A673 (cell line): ENCODE data around the gene FOXN3. TPM values are rescaled to one million over a fixed set of nuclear protein-coding genes. Genes with fewer than 3 reads are reported as not detected.

ENCODE experiments used
- BruUV-seq: library from RNA; stranded (reverse); fragments of 400-500 nt; replicated peaks from 2 replicates; lab custom pipeline; 2021; lab: Mats Ljungman, UMichigan
- CTCF ChIA-PET: fragments of 300-600 bp; sonication (Branson Sonifier 250); formaldehyde crosslinking; loops from one replicate; lab custom pipeline; 2022; ENCODE audit warnings: antibody characterized with exemption; lab: Charles Lee
- POLR2A ChIA-PET: fragments of 300-600 bp; sonication (Branson Sonifier 250); formaldehyde crosslinking; loops from one replicate; lab custom pipeline; 2022; ENCODE audit warnings: antibody characterized with exemption; ENCODE audit not compliant: low non-redundant PET; lab: Charles Lee
- DNase-seq: peaks from one replicate; pipeline ENCODE4 v3.0.0-alpha.2; 2015; ENCODE audit warnings: low spot score
- H3K27ac ChIP-seq: fragments of 200-600 bp; sonication (generic); 2 replicates; pipeline ENCODE4 v1.5.1; 2016; ENCODE audit warnings: mixed run types, low read depth, mild to moderate bottlenecking, mixed read lengths, antibody characterized with exemption, low read length; ENCODE audit not compliant: poor library complexity, severe bottlenecking
- H3K27me3 ChIP-seq: fragments of 200-600 bp; sonication (generic); replicated peaks from 2 replicates; pipeline ENCODE4 v1.6.1; 2017; ENCODE audit warnings: mixed run types, low read depth, mild to moderate bottlenecking, mixed read lengths, antibody characterized with exemption, low read length; ENCODE audit not compliant: insufficient read depth, poor library complexity
- H3K36me3 ChIP-seq: fragments of 200-600 bp; sonication (generic); 2 replicates; pipeline ENCODE4 v1.6.1; 2016; ENCODE audit warnings: mixed run types, mild to moderate bottlenecking, mixed read lengths, antibody characterized with exemption, low read length; ENCODE audit not compliant: insufficient read depth, poor library complexity, severe bottlenecking
- H3K4me1 ChIP-seq: fragments of 200-600 bp; sonication (generic); 2 replicates; pipeline ENCODE4 v1.6.1; 2017; ENCODE audit warnings: mixed run types, mild to moderate bottlenecking, mixed read lengths, antibody characterized with exemption, low read length; ENCODE audit not compliant: insufficient read depth, poor library complexity, severe bottlenecking
- H3K4me3 ChIP-seq: fragments of 200-600 bp; sonication (generic); 2 replicates; pipeline ENCODE4 v1.5.1; 2016; ENCODE audit warnings: low read depth, mixed run types, mild to moderate bottlenecking, mixed read lengths, low read length; ENCODE audit not compliant: poor library complexity, severe bottlenecking
- H3K9me3 ChIP-seq: fragments of 200-600 bp; sonication (generic); 2 replicates; pipeline ENCODE4 v1.6.1; 2016; ENCODE audit warnings: mixed run types, low read depth, mild to moderate bottlenecking, mixed read lengths, antibody characterized with exemption, low read length; ENCODE audit not compliant: poor library complexity, severe bottlenecking
- EZH2 ChIP-seq: fragments of 200-600 bp; sonication (generic); IDR thresholded peaks from 2 replicates; pipeline ENCODE4 v1.6.1; 2017; ENCODE audit warnings: borderline replicate concordance, low read depth, mild to moderate bottlenecking, mixed read lengths, antibody characterized with exemption, low read length; ENCODE audit not compliant: poor library complexity, severe bottlenecking
- intact Hi-C: fragments of 100-400 bp; cut with micrococcal nuclease; formaldehyde crosslinking; loops from one replicate; pipeline ENCODE4 v1.10.0; 2022; ENCODE audit not compliant: unreplicated experiment
- total RNA-seq: library from RNA; stranded (reverse); gene quantifications from 2 replicates; pipeline ENCODE4 v1.2.3, GENCODE V29; 2021
- TF ChIP-seq, protein P1 (sequence below): fragments of 300-800, 200-600 bp; sonication (generic); conservative IDR thresholded peaks from 2 replicates; pipeline ENCODE4 v1.5.1; 2017; ENCODE audit warnings: low read depth, mild to moderate bottlenecking, antibody characterized with exemption, low read length, moderate library complexity, mixed read lengths

Gene FOXN3
- total RNA-seq, 1 experiment from 2014 or later = 15.3 TPM

GRCh38 chr14:89455412-89455811 is 38.4 kb upstream of the FOXN3 start:
- no peak for DNase-seq
- intact Hi-C loops = no loop called here
- H3K4me3 ChIP-seq = no peak overlapping the region
- BruUV-seq = no TSS peak
- ChIA-PET POLR2A (no interaction called here), CTCF (no interaction called here)
- no peaks in the 10 kb centered on the region for H3K4me1 ChIP-seq
- no peaks in the 10 kb centered on the region for H3K27me3 ChIP-seq
- no peak overlapping the region for H3K27ac ChIP-seq
- H3K36me3 ChIP-seq = no peaks in the 10 kb centered on the region
- H3K9me3 ChIP-seq = no peaks in the 10 kb centered on the region
- TF ChIP-seq, protein P1, sequence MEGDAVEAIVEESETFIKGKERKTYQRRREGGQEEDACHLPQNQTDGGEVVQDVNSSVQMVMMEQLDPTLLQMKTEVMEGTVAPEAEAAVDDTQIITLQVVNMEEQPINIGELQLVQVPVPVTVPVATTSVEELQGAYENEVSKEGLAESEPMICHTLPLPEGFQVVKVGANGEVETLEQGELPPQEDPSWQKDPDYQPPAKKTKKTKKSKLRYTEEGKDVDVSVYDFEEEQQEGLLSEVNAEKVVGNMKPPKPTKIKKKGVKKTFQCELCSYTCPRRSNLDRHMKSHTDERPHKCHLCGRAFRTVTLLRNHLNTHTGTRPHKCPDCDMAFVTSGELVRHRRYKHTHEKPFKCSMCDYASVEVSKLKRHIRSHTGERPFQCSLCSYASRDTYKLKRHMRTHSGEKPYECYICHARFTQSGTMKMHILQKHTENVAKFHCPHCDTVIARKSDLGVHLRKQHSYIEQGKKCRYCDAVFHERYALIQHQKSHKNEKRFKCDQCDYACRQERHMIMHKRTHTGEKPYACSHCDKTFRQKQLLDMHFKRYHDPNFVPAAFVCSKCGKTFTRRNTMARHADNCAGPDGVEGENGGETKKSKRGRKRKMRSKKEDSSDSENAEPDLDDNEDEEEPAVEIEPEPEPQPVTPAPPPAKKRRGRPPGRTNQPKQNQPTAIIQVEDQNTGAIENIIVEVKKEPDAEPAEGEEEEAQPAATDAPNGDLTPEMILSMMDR = no peak
- TF ChIP-seq EZH2 = no peak

DNA sequence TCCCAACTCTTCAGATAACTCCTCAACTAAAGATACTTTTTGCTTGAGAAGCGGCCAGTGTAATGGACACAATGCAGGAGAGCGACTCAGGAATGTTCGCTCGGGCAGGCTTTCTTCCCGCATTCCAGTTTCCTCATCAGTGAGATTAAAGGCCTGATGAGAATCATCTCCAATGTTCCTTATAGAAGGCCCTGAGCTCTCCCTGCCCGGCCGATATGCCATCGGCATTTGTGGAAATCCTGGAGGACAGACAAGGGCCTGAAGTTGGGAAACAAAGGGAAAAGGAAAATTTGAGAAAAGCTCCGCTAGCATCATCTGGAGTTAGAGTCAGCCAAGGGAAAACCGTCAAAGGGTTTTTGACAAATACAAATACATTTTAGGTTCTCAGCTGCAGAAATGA is 38.0 kb upstream of the FOXN3 start:
- ChIA-PET POLR2A (no interaction called here), CTCF (no interaction called here)
- Histone ChIP-seq H3K4me3 (no peak overlapping the region), H3K36me3 (no peaks in the 10 kb centered on the region), H3K9me3 (no peaks in the 10 kb centered on the region), H3K27ac (no peak overlapping the region), H3K27me3 (no peaks in the 10 kb centered on the region), H3K4me1 (no peaks in the 10 kb centered on the region)
- intact Hi-C loops = no loop called here
- no peak for TF ChIP-seq EZH2
- TF ChIP-seq, protein P1 = no peak
- no TSS peak for BruUV-seq
- DNase-seq = no peak

DNA sequence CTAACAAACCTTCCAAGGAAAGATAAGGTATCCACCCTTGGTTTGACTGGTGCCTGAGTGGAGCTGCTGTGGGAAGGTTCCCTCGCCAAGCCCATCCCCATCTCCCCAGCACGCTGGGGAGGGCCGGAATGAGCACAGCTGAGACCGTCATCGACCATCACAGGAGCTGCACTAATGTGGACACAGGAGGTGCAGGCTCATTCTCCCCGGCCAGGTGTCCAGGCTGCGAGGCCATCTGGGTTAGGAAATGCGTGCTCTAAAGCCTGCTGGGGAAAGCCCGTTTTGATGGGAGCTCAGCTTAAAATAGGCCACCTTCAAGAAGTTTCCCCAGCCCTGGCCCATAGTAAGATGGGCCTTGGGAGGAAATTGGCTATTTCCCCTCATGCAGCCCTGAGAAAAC is 35.2 kb upstream of the FOXN3 start:
- BruUV-seq = no TSS peak
- Histone ChIP-seq H3K4me1 (no peaks in the 10 kb centered on the region), H3K4me3 (no peak overlapping the region), H3K27me3 (no peaks in the 10 kb centered on the region), H3K36me3 (no peaks in the 10 kb centered on the region), H3K9me3 (no peaks in the 10 kb centered on the region), H3K27ac (no peak overlapping the region)
- TF ChIP-seq EZH2 = no peak
- TF ChIP-seq, protein P1 = no peak
- ChIA-PET POLR2A (no interaction called here), CTCF (no interaction called here)
- no peak for DNase-seq
- intact Hi-C loops = no loop called here
